Ishikawa (cell line): ENCODE data around the gene CGB7.
A peak's percentile ranks its signal among the peaks of the same experiment; 100 is the strongest.
"Not testable (repeated sequence)": the region's sequence is repeated elsewhere in the genome, so short reads cannot be mapped to it uniquely, and the experiment has no call there.

Source experiments
- CEBPB ChIP-seq: IDR thresholded peaks from 2 replicates; pipeline ENCODE4 v1.6.1; 2012
- CREB1 ChIP-seq: IDR thresholded peaks from 2 replicates; pipeline ENCODE4 v1.6.1; 2012; ENCODE audit warnings: low read depth
- EGR1 ChIP-seq: IDR thresholded peaks from 2 replicates; pipeline ENCODE4 v1.6.1; 2012
- EP300 ChIP-seq: IDR thresholded peaks from 2 replicates; pipeline ENCODE4 v1.6.1; 2012; ENCODE audit warnings: borderline replicate concordance
- FOXM1 ChIP-seq: IDR thresholded peaks from 2 replicates; pipeline ENCODE4 v1.6.1; 2012; ENCODE audit warnings: low read depth, borderline replicate concordance
- MAX ChIP-seq: IDR thresholded peaks from 2 replicates; pipeline ENCODE4 v1.6.1; 2012
- NFIC ChIP-seq: IDR thresholded peaks from 2 replicates; pipeline ENCODE4 v1.6.1; 2012
- RAD21 ChIP-seq: IDR thresholded peaks from 2 replicates; pipeline ENCODE4 v1.6.1; 2012; ENCODE audit warnings: low read depth
- TAF1 ChIP-seq: IDR thresholded peaks from 2 replicates; pipeline ENCODE4 v1.6.1; 2012; ENCODE audit warnings: low read depth, mild to moderate bottlenecking
- TCF12 ChIP-seq: IDR thresholded peaks from 2 replicates; pipeline ENCODE4 v1.6.1; 2012; ENCODE audit warnings: low read depth
- TEAD4 ChIP-seq: IDR thresholded peaks from 2 replicates; pipeline ENCODE4 v1.6.1; 2012
- USF1 ChIP-seq: IDR thresholded peaks from 2 replicates; pipeline ENCODE4 v1.6.1; 2012
- YY1 ChIP-seq: IDR thresholded peaks from 2 replicates; pipeline ENCODE4 v1.6.1; 2012; ENCODE audit warnings: low read depth
- ZBTB7A ChIP-seq: IDR thresholded peaks from 2 replicates; pipeline ENCODE4 v1.6.1; 2012; ENCODE audit warnings: low read depth
- TF ChIP-seq, protein P1 (sequence below): IDR thresholded peaks from 2 replicates; pipeline ENCODE4 v1.6.1; 2012; ENCODE audit warnings: low read depth, mild to moderate bottlenecking

The CGB7 gene

GRCh38 chr19:49043548-49043947 lies 14.0 kb downstream of the CGB7 start, which contains the start of gene CGB5:
CGB5 (plus strand) TSS chr19:49043848; CDS start chr19:49044210, 362 bp downstream.
- TF ChIP-seq CEBPB, NFIC, ZBTB7A: not testable (repeated sequence)

GRCh38 chr19:49042177-49042576 lies 15.4 kb downstream of the CGB7 start:
- TF ChIP-seq FOXM1 (no peak), TAF1 (no peak), EP300 (peak; percentile 39; the same call in 1 of the 2 replicates), YY1 (no peak), RAD21 (no peak), CEBPB (no peak), MAX (peak; percentile 28; the same call in 1 of the 2 replicates), EGR1 (no peak), USF1 (no peak), TCF12 (peak; percentile 69), ZBTB7A (peak; percentile 56; the same call in 1 of the 2 replicates), CREB1 (no peak), TEAD4 (peak; percentile 16; the same call in 1 of the 2 replicates), NFIC (0 out of 2 replicates have a peak, but pooled peaks have one; percentile 26)
- TF ChIP-seq, protein P1, sequence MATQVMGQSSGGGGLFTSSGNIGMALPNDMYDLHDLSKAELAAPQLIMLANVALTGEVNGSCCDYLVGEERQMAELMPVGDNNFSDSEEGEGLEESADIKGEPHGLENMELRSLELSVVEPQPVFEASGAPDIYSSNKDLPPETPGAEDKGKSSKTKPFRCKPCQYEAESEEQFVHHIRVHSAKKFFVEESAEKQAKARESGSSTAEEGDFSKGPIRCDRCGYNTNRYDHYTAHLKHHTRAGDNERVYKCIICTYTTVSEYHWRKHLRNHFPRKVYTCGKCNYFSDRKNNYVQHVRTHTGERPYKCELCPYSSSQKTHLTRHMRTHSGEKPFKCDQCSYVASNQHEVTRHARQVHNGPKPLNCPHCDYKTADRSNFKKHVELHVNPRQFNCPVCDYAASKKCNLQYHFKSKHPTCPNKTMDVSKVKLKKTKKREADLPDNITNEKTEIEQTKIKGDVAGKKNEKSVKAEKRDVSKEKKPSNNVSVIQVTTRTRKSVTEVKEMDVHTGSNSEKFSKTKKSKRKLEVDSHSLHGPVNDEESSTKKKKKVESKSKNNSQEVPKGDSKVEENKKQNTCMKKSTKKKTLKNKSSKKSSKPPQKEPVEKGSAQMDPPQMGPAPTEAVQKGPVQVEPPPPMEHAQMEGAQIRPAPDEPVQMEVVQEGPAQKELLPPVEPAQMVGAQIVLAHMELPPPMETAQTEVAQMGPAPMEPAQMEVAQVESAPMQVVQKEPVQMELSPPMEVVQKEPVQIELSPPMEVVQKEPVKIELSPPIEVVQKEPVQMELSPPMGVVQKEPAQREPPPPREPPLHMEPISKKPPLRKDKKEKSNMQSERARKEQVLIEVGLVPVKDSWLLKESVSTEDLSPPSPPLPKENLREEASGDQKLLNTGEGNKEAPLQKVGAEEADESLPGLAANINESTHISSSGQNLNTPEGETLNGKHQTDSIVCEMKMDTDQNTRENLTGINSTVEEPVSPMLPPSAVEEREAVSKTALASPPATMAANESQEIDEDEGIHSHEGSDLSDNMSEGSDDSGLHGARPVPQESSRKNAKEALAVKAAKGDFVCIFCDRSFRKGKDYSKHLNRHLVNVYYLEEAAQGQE = no peak

DNA sequence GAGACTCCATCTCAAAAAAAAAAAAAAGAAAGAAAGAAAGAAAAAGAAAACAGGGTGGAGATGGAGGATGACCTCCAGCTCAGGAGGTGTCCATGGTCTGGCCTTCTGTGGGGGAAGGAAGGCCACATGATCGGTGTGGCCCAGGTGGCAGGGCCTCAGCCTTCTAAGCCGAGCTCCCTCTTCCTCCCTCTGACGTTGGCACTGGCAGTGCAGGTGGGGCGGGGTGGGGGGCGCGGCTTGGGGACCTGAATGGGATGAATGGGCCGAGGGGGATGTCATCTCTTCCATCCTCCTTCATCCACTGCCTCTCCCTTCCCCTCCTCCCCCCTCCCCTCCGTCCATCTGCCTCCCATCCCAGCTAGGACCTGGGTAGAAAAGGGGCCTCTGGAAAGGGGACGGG lies 17.8 kb downstream of the CGB7 start:
- TF ChIP-seq USF1 = 0 out of 2 replicates have a peak, but pooled peaks have one; percentile 16

DNA sequence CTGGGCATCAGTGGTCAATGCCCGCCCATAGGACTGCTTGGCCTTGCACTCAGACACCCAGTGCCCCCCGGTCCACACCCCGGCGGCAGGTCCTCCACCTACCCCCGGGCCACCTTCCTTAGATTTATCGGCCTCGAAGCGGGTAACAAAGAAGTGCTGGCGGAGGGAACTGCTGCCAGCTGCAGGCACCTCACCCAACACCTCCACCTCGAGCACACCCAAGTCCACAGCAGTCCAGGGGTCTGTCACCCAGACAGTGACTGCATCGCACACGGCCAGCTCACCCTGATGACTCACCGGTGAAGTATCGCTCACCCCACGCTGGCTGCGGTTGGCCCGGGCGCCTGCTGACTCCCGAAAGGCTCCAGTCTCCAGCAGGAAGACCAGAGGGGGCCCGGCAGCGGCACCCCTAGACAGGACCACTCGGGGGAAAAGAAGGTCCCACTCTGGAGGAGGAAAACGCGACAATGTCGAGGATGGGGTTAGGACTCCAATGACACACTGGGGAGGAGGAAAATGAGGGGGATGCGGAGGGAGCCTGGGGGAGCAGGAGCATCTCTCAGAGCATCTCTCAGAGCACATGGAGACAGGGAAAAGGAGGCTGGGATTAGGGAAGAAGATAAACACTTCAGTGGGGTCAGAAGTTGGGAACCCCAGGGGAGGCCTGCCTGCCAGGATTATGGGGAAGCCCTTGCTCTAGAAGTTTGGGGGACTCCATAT lies 18.8 kb downstream of the CGB7 start:
- TF ChIP-seq TCF12 (peak; percentile 22; the same call in 1 of the 2 replicates), TEAD4 (0 out of 2 replicates have a peak, but pooled peaks have one; percentile 31), ZBTB7A (peak; percentile 50; the same call in 1 of the 2 replicates), EP300 (peak; percentile 53; the same call in 1 of the 2 replicates)

DNA sequence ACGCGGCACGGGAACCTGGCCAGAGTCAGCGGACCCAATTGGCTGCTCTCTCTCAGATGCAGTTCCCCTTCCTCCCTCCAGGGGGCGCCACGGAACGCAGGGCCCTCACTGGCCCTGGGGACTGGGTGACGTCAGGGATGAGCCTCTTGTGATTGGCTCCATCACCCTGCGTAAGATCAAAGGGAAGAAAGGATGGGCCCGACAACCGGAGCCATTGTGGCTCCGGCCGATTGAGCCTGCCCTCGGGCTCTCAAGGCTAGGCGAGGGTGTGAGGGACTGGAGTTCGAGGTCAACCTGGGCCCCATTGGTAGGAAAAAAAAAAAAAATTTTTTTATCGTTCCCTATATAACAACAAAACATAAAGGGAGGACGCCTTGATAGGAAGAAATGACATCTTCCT lies 20.7 kb downstream of the CGB7 start, which contains the start of gene CGB1:
TSS of gene CGB1 (minus strand) at position 81 of the 400 bp plus-strand sequence. CDS start 184 bp downstream, outside the sequence.
- peak; percentile 42 for TF ChIP-seq RAD21

- peak; percentile 65 for TF ChIP-seq TEAD4
- peak; percentile 33 for TF ChIP-seq RAD21
- peak; percentile 44; the same call in 1 of the 2 replicates for TF ChIP-seq CREB1
- peak; percentile 65 for TF ChIP-seq MAX
Observed at GRCh38 chr19:49031642-49032301, 25.8 kb downstream of the CGB7 start, which contains the start of gene CGB2. CGB2 (plus strand) TSS chr19:49031890; CDS start chr19:49032096, 206 bp downstream.

DNA sequence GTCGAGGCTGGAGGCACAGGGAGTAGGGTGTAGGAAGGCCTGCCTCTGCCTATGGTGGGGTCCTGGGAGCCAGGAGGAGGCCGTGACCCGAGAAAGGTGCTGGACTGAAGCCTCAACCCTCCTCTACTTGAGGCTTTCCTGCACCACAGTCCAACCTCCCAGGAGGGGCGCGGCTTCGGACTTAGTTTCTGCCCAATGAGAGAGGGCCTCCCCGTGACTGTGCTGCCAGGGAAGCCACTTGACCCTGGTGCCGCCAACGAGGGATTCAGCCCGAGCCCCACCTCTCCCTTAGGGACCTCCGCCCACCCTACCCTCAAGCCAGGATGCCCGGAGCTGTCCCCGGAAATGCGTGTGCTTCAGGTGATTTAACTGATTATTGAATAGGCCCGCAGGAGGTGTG lies 33.3 kb downstream of the CGB7 start, which contains the start of gene CGB3:
TSS of gene CGB3 (minus strand) at position 101 of the 400 bp plus-strand sequence. CDS start 362 bp downstream, outside the sequence.
- not testable (repeated sequence) for TF ChIP-seq TEAD4, EP300, NFIC

DNA sequence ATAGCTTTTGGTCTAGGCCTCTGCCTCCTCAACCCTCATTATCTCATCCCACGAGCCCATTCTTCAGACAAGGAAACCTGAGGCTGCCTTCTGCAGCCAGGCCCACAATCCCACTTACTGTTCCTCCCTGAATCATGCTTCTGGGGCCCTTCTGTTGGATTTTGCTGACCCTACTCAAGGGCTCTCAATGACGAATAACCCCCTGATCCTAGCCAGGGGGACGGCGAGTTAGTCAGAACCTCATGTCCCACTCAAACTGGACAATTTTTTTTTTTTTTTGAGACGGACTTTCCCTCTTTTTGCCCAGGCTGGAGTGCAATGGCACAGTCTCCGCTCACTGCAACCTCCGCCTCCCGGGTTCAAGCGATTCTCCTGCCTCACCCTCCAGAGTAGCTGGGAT lies 35.4 kb downstream of the CGB7 start:
- TF ChIP-seq CREB1 (no peak), USF1 (no peak), MAX (no peak), TAF1 (no peak), EGR1 (no peak), RAD21 (no peak), TCF12 (no peak), NFIC (no peak), ZBTB7A (no peak), TEAD4 (no peak), CEBPB (no peak), EP300 (no peak)
- TF ChIP-seq, protein P1 = no peak
